ENCODE results near the gene CCL19.

The CCL19 gene

GRCh38 chr9:34693560-34693959 is 2.5 kb upstream of the CCL19 start:
- no peak for DNase-seq

DNA sequence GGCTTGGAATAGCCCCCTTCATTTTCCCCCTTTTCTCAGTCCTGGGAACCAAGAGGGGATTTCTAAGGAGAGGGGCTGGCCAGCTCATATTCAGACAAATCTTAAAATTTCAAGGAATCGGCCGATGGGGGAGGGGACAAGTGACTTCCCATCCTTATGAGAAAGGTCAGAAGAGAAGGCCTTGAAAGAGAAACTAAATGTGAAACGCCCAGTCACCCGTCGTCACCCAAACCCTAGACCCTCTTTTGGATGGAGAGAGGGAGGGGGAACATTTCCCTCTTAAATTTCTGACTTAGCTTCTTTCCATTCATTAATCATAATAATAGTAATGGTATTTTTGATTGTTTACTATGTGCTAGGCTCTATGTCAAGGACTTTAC is 850 bp upstream of the CCL19 start:
- no peak for DNase-seq

- DNase-seq = no peak
Measured at GRCh38 chr9:34689512-34689911, 1.6 kb downstream of the CCL19 start.

DNA sequence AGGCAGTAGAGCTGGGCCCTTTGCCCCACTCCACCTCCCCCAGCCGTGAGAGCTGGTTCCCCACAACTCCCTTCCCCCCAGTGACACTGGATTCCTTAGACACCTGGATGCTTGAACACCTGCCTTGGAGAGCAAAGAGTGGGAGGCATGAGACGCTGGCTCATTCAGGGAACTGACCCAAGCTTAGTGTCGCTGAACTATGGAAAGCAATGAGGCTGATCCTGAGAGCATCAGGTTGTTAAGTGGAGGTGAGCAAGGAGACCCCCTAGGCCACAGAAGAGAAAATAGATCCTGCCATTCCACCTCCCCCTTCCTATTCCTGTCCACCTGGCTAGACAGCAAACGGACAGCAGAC is 2.0 kb downstream of the CCL19 start:
- no peak for DNase-seq

DNA sequence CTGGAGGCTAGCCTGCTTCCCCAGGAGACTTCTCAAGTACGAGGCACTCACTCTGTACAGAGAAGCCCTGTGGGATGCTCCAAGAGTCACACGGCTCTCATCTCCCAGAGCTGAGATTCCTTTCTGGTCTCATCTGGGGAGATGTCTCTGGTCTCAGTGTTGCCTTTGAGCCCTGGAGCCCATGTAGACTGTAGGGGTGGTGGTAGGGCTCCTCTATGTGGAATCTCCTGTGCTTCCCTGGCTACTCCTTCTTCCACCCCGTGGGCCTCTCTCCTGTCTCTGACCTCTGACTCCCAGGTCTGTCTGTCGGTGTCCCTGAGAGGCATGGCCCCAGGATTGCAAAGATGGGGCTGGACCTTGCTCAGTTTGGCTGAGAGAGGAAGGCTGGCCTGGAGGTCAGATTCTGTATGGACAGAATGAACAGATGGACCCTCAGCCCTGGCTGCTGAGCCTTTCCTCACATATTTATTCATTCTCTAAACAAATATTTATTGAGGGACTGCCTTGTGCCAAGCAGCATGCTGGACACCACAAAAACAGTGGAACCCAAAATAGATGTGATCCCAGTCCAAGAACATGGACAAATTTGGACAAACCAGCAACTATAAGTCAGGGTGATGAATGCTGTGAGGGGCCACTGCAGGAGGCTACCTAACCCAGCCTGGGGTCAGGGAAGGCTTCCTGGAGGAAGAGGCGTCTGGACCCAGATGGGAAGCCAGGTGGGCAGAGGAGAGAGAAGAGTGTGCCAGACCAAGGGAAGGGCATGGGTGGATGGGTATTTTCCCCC is 2.6 kb downstream of the CCL19 start:
- no peak for DNase-seq

DNA sequence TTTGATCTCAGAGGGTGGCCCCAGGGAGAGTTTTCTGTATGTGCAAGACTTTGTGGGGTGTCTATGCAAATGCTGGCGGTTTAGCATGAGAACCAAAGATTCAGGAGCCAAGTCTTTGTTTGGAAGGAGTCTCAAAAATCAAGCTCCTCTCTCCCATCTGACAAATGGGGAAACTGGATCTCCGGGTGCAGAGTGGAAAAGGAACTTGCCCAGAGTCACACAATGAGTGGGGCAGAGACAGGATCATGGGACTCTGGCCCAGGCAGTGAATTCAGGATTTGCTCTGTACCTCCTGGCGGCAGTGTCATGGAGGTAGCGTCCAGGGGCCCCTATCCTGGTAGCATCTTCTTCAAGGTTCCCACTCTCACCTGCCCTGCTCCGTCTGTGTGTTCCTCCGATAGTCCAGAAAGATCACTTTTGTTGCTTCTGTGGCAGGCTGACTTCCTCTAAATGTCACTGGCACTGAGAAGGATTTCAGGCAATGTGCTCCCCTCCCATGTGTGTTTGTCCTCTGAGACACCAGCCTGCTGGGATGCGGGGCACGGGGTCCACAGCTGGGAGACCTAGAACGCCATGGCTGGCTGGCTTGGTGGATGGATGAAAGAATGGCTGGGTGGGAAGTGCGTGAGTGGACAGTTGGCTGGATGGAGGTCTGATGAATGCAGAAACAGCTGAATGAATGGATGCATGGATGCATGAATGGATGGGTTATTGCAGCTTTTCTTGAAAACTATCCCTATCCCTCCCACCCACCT is 3.6 kb downstream of the CCL19 start:
- no peak for DNase-seq

- DNase-seq = no peak
Measured at GRCh38 chr9:34686732-34687131, 4.3 kb downstream of the CCL19 start.

GRCh38 chr9:34686231-34686630 is 4.8 kb downstream of the CCL19 start:
- DNase-seq = no peak

DNA sequence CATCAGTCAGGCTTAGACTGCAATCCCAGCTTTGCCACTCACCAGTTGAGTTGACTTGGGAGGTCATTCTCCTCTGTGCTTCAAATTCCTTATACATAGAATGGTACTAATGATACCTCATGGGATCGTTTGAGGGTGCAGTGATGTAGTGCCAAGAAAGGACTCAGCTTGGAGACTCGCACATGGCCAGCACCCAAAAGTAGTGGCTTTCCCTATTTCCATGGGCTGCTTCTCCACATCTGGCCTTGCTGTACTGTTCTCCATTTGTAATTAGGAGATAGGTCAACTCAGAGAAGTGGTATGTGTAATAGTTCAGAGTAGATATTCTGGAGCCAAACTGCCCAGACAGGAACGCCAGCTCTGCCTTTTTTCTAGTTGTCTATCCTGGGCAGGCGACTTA is 5.5 kb downstream of the CCL19 start:
- DNase-seq = no peak

DNA sequence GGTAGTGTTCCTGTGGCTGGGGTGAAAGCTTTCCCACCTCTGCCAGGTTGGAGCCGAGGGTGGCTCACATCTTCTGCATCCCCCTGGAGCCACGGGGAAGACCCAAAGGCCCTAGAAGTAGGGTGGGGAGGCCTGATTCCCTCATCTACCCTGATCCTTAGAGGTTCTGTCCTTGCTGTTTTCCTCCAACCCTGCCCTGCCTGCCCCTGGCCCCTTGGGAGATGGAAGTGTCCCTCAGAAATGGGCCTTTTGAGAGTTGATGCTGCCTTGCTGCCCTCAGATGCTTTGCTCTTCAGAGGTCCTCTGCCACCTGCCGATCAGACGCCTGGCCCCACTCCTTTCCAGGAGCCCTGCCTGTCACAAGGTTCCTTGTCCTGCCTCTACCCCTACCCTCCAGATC is 6.3 kb downstream of the CCL19 start:
- no peak for DNase-seq

GRCh38 chr9:34684145-34684544 is 6.9 kb downstream of the CCL19 start:
- DNase-seq = peak; percentile 32

DNA sequence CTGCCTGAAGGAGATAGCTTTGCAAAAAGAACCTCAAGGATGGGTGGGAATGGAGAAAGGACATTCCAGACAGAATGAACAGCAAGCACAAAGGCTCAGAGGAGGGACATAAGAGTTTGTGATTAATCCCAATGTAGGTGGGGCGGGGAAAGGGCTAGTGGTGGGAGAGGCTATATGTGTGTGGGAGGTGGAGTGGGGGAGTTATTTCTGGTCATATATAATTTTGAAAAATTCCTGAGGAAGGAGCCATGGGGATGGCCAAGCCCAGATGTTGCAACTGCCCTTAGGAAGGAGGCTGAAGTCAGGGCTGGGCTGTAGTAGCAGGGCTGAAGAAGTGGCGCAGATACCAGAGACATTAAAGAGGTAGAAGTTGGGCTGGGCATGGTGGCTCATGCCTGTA is 15.2 kb downstream of the CCL19 start:
- no peak for DNase-seq

GRCh38 chr9:34675048-34675714 is 15.9 kb downstream of the CCL19 start:
- DNase-seq = peak; percentile 67

DNA sequence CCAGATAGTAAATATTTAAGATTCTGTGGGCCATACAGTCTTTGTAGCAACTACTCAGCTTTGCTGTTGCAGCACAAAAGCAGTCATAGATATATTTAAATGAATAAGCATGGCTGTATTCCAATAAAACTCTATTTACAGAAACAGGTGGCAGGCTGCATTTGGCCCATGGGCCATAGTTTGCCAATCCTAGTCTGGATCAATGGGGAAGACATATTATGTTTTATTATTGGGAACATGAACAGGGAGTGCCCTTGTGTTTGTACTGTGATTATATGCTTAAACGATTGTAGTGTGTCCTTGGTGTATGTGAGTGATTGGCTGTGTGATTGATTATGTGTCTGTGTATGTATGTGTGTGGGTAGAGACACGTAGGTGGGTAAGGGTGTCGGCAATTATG is 16.6 kb downstream of the CCL19 start:
- DNase-seq = no peak

GRCh38 chr9:34671307-34671706 is 19.8 kb downstream of the CCL19 start:
- DNase-seq = no peak

DNA sequence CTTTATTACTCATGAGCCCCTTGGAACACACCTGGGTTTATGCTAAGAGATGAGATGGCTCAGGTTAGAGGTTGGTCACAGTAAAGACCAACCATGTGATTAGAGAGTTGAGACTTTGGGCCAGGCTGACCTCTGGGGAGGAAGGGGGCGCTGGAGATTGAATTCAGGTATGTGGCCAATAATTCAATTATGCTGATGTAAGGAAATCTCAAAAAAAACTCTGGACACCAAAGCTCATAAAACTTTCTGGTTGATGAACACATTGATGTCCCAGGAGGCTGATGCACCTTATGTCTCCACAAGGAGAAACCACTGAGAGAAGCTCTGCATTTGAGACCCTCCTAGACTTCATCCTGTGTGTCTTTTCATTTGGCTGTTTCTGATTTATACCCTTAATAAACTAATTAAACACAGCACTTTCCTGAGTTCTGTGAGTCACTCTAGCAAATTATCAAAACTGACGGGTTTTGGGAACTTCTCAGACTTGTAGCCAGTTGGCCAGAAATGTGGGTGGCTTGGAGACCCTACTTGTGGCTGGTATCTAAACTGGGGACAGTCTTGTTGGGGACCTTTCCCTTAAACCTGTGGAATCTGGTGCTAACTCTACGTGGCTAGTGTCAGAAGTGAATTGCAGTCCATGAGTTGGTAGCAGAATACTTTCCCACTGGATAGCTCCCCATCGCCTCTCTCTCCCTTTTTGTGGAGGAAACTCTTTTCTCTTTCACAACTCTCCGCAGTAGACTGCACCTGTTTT is 21.1 kb downstream of the CCL19 start:
- no peak for DNase-seq

DNA sequence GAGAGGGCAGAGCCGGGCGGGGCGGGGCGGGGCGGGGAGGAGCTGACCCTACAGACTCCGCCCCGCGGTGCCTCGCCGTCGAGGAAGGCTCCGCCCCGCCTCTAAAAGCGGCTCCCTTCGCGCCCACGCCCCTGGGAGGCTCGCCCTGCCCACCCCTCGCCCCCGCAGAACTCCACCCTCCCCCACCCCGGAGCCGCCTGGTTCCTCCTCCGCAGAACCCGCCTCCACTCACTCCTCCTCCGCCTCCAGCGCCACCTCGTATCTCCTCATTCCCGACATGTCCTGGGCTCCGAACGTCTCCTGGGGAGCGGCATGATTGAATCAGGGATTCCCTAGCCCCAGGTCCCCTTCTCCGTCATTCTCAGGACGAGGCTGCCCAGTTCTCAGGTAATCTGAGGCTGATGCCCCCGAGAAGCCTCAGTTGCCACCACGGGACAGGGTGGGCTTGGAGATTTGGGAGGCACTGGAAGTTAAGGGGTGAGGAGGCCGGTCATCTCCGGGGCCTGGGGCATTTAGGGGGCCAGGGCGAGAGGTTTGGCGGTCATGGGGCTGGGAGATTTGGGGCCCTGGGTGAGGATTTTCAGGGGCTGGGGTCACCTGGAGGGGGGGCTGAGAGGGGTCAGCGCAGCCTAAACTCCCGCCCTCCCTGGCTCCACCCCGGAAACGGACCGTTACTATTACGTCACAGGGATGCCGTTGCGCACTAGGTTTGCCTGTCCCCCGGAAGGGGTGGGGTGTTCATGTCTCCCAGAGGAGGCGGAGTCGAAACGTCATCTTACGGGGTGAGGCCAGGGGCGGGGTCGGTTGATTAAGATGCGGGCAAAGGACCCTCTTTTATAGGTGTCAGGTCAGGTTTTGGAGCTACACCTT is 25.5 kb downstream of the CCL19 start:
- DNase-seq = peak; percentile 80

DNA sequence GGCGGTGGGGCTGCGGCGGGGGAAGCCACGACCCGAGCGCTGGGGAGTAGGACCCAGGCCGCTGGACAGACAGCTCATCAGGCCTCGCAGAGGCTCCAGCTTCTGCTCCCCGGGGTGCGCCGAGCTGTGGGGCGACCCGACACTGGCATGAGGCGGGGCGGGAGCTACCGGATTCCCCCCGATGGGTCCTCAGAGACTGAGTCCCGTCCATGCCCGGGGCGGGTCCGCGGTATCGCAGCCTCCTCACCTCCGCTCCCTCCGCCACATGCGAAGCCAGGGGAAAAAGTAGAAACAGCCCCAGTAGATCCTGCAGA is 26.1 kb downstream of the CCL19 start:
- no peak for DNase-seq

- DNase-seq = peak; percentile 79
Measured at GRCh38 chr9:34664281-34665066, 26.6 kb downstream of the CCL19 start.

- no peak for DNase-seq
Measured at GRCh38 chr9:34663303-34663605, 27.8 kb downstream of the CCL19 start.

GRCh38 chr9:34662526-34663302 is 28.4 kb downstream of the CCL19 start, which contains the start of gene CCL27:
Gene CCL27 (minus strand): TSS chr9:34662657. CDS start chr9:34662633, 24 bp downstream.
- DNase-seq = no peak
